HG03139 (cell line): ENCODE data around the gene ABHD12.

ENCODE experiments used
- ATAC-seq: cut with Tn5 transposase; IDR thresholded peaks from one replicate; pipeline ENCODE4 v1.9.1; 2021; ENCODE audit not compliant: unreplicated experiment

The ABHD12 gene

DNA sequence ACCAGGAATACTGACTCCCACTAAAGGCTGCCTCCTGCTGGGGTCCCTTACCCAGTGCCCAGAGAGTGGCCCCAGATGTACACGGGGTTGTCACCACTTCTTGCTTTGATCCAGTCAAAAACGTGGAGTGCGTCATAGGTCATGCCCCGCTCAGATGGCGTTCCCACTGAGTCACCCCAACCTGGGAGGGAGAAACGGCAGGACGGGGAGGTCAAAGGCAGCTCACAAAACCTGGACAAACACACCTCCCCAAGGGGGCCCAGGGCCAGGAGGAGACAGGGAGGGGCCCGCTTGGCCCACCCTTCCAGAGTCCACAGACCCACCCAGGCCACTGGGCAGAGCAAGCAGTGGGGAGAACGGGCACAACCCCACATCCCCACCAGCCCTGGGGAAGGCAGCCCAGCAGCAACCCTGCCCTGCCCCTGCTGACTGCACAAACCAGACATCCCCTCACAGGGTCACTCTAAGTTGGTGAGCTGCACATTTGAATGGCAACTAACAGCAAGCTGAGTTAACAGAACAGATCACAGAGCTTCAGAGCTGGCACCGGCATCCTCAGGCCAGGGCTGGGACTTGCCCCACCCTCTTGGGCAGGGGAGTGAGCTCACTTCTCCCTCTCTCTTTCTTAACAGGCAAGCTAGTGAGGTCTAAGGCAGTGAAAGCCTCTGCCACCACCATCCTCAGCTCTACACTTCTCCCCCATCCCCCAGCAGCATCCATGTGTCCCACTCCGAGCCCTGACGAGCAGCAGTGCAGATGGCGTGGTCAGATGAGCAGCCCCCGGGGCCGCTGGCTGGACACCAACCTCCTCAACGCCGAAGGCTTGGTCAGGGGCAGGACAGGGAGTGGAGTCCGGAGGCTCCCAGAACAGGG is 81.0 kb downstream of the ABHD12 start:
- ATAC-seq: no peak

DNA sequence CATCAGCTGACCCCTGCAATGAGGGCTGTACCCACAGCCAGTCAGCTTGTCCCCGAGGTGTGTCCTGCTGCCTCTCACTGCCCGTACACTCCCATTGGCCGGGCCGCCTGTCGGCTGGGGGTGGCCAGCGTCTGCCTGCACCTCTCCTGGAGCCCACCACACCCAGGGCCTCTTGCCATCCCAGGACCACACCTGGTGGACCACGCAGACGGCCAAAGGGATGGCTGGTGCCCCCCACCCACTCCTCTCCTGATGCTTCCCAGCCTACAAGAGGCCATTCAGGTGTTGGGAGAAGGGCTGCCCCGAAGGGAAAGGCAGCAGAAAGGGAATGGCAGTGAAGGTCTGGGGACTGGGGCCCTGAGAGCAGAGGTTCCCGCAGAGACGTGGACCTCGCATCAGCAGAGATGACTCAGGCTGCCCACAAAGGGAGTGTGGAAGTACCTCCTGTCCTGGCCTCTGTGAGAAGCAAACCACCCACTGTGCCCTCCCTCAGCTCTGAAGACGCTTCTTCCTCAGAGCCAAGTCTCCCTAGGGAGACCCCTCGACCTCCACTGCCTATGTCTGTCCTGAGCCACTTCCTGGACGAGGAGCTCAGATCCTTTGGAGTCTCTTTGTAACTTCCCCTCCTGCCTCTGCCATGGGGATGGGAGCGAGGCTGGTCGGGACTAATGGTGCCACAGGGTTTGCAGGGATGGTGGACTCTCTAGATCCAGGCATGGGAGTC is 81.8 kb downstream of the ABHD12 start:
- no peak for ATAC-seq

GRCh38 chr20:25308083-25308491 is 82.5 kb downstream of the ABHD12 start:
- no peak for ATAC-seq

- ATAC-seq: no peak
Observed at GRCh38 chr20:25306991-25307903, 83.4 kb downstream of the ABHD12 start.

GRCh38 chr20:25304025-25304549 is 86.5 kb downstream of the ABHD12 start:
- no peak for ATAC-seq

DNA sequence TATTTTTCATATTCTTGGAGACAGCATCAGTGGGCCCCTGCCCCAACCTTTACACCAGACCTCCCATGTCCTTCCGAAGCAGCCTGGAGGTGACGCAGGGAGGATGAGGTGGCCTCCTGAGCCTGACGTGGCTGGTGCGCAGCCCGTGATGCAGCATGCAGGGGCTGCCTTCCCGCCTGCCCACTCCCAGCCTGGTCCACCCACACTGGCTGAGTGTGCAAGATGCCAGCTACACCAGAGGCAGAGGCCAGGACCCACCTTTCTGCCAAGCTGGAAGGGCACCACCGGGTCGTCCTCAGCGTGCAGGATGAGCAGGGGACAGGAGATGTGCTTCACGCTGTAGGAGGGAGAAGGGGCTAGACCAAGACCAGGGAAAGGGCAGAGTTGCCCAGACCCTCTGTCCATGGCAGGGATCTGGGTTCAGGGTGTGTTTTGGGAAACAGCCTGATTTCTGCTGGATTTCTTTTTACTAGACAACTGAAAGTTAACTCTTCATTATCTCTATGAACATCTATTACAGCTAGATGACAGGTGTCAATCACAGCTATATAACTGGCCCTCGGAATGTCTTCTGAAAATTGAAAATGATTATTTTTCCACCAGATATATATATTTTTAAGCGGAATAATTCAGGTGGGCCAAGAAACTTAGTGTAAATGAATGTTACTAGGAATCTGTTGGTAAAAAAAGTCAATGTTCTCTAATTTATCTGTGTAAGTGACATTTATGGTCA is 87.2 kb downstream of the ABHD12 start:
- ATAC-seq: no peak

DNA sequence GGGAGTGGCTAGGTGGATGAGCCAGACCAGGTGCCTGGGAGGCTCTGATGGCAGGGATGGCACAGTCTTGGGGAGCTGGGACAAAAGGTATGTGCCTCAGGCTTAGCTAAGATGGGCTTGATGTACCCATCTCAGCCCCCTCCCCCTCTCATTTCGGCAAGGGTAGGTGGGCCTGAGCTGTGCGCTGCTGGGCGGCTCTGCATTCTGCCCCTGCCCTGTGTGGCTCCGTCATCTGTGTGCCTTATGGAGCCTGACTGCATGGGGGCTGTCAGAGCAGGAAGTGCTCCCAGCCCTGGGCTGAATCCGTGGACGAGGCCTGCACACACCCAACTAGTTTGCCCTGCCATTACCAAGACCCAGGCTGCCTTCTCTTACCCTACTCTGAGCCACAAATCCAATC is 88.0 kb downstream of the ABHD12 start:
- no peak for ATAC-seq

- no peak for ATAC-seq
Observed at GRCh38 chr20:25301357-25301920, 89.2 kb downstream of the ABHD12 start.

GRCh38 chr20:25300496-25301170 is 90.0 kb downstream of the ABHD12 start:
- no peak for ATAC-seq

GRCh38 chr20:25299806-25300205 is 90.8 kb downstream of the ABHD12 start:
- ATAC-seq: no peak

DNA sequence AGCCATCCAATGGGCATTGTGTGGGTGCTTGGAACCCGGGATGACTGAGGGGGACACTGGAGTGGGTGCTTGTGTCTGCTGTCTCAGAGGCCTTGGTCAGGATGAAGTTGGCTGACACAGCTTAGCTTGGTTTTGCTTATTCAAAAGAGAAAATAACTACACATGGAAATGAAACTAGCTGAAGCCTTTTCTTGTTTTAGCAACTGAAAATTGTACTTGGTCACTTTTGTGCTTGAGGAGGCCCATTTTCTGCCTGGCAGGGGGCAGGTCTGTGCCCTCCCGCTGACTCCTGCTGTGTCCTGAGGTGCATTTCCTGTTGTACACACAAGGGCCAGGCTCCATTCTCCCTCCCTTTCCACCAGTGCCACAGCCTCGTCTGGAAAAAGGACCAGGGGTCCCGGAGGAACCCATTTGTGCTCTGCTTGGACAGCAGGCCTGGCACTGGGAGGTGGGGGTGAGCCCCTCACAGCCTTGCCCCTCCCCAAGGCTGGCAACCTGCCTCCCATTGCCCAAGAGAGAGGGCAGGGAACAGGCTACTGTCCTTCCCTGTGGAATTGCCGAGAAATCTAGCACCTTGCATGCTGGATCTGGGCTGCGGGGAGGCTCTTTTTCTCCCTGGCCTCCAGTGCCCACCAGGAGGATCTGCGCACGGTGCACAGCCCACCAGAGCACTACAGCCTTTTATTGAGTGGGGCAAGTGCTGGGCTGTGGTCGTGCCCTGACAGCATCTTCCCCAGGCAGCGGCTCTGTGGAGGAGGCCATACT is 93.3 kb downstream of the ABHD12 start:
- no peak for ATAC-seq

DNA sequence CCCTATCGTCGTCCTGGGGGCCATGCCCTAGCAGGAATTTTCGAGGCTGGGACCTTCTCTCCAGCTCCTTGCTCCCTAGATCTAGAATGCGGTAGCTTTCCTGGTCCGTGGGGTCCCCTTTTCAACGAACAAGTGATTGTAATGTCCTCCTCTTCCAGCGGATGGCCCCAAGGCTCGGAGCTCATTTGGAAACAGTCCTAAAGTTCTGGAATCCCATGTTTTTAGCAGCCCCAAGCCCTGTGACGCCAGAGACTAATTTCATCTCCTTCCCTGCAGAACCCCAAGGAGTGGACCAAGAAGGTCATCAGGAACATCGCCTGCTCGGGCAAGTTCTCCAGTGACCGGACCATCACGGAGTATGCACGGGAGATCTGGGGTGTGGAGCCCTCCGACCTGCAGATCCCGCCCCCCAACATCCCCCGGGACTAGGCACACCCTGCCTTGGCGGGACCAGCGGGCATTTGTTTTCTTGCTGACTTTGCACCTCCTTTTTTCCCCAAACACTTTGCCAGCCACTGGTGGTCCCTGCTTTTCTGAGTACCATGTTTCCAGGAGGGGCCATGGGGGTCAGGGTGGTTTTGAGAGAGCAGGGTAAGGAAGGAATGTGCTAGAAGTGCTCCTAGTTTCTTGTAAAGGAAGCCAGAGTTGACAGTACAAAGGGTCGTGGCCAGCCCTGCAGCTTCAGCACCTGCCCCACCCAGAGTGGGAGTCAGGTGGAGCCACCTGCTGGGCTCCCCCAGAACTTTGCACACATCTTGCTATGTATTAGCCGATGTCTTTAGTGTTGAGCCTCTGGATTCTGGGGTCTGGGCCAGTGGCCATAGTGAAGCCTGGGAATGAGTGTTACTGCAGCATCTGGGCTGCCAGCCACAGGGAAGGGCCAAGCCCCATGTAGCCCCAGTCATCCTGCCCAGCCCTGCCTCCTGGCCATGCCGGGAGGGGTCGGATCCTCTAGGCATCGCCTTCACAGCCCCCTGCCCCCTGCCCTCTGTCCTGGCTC is 94.2 kb downstream of the ABHD12 start:
- no peak for ATAC-seq

- ATAC-seq: no peak
Observed at GRCh38 chr20:25295386-25296093, 95.1 kb downstream of the ABHD12 start.

DNA sequence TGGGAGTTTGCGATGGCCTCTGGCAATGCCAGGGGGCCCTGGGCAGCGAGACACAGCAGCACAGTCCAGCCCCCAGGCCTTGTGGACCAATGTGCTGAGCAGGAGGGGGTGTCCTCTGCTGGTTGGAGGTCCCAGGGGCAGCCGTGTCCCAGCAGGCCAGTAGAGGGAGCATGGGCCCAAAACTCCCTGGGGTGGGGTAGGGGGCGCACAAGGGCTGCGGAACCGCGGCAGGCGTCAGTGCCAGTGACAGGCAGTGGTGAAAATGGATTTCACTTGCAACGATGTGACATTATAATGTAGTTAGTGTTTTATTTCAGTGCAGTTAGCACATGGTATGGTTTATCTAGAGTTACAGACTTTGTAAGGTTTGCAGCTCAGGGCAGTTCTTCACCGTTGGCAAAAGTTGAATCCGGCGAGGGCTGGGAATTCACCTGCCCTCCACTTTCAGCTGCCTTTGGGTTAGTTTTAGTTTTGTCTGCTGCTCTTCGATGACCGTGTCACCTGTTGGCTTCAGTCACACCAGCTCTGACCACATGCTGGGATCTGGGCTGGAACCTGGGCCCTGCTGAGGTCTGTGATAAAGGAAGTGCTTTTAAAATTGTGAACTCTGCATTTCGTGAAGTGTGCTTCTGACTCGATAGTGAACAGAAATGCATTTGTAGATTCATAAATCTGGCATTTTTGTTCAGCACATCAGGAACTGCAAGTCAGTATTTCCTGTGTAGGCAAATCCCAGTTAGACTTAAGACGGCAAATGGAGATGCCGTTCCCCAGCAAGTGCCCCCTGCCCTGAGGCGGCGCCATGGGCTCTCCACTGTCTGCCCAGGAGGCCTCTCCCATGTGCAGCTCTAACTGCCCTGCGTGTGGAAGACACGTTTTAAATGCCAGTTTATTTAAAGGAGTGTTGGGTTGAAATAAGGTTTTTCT is 95.9 kb downstream of the ABHD12 start:
- no peak for ATAC-seq

DNA sequence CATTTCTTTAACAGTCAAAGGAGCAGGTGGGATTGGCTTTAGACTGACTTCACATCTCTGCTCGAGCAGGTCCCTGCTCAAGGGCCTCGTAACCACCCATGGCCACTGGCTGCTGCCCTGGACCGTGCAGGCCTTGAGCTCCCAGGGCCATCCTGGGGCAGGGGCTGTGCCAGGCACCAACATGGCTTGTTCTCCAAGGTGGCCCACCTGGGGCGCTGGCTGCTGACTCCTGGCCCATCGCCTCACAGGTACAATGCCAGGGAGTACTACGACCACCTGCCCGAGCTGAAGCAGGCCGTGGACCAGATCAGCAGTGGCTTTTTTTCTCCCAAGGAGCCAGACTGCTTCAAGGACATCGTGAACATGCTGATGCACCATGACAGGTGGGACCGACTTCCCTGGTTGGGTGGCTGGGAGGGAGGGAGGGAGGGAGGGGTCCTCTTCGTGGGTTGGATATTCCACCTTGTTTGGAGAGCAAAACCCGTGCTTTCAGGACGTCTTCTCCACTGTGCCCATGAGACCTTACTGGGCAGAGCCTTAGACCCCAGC is 96.7 kb downstream of the ABHD12 start:
- ATAC-seq: no peak
